GM18873 (cell line): ENCODE results near the gene GAL.

Source experiments
- ATAC-seq: cut with Tn5 transposase; IDR thresholded peaks from one replicate; pipeline ENCODE4 v1.9.1; 2021; ENCODE audit warnings: mild to moderate bottlenecking, moderate library complexity, moderate number of reproducible peaks; ENCODE audit not compliant: unreplicated experiment, low FRiP score

The GAL gene

GRCh38 chr11:68678031-68678441 lies 6.3 kb upstream of the GAL start:
- ATAC-seq, result no peak

- no peak for ATAC-seq
Measured at GRCh38 chr11:68680541-68681231, 3.7 kb upstream of the GAL start.

DNA sequence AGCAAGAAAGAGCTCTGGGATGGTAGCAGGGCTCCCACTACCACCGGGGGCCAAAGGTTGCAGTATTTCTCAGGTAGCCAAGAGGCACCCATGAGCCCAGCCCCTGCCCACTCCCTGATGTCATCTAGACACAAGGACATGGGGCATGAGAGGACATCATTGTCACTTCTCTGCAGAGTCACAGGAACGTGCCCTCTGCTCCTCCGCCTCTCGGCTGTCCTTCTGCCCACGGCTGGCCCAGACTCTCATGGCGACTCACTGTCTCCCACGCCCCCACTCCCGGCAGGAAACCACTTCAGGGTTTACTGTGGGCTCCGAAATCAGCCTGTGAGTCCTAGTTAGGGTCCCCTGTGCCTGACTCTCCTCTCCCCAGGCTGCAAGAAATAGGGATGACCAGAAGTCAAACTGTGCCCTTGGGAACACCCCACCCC lies 1.8 kb upstream of the GAL start:
- no peak for ATAC-seq

- ATAC-seq, result no peak
Measured at GRCh38 chr11:68683121-68683520, 1.2 kb upstream of the GAL start.

DNA sequence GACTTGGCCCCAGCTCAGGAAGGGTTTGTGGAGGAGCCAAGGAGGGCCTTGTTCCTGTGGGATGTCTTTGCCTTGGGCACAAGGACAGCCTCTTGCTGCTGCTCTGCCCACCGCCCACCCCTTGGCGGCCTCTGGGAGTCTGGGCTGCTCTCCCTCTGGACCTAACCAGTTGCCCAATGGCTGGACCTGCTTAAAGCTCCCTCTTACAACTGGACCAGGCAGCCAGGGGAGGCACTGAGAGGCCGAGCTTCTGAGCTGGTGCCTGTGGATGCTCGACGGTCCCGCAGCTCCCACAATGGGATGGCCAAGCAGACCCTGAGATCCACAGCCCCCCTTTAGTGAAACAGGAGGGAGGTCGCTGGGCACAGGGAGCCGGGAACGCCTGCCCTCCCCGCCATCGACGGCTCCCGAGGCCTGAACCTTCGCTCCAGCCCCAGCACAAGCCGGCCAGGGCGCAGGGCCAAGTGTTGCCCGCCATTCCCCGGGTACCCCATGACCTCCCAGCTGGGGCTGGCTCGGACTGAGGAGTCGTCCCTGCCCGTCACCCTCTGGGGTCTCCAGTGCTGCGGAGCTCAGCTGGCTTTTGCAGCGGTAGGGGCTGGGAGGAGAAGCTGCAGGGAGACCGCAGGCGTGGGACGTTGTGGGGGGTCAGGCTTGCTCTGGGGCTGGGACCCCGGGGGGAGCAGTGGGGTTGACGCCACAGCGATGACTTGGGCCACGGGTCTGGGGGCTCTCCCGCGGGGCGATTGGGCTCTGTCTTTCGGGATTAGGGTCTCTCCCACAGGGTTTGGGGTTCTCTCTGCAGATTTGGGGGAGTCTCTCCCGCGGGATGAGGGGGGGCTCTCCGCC lies 584 bp upstream of the GAL start:
- ATAC-seq, result no peak

- ATAC-seq, result no peak
Measured at GRCh38 chr11:68685656-68686380, 1.5 kb downstream of the GAL start.

DNA sequence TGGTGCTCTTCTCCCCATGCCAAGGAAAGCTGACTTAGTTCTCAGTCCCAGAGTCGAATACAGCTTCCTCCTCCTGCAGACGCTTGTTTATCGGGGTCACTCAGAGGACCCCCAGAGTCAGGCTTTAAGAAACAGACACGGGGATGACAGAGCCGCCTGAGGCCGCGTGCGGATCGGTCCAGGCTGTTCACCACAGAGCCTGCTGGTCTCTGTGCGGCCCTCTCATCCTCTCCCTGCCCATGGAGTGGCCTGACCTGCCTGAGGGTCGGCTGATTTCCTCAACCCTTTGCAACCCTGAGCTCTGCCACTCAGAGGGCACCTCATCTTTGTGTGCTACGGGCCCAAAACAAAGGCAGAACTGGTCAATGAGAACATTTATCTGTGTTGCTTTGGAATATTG lies 2.1 kb downstream of the GAL start:
- ATAC-seq, result no peak

GRCh38 chr11:68687311-68687710 lies 3.0 kb downstream of the GAL start:
- no peak for ATAC-seq

DNA sequence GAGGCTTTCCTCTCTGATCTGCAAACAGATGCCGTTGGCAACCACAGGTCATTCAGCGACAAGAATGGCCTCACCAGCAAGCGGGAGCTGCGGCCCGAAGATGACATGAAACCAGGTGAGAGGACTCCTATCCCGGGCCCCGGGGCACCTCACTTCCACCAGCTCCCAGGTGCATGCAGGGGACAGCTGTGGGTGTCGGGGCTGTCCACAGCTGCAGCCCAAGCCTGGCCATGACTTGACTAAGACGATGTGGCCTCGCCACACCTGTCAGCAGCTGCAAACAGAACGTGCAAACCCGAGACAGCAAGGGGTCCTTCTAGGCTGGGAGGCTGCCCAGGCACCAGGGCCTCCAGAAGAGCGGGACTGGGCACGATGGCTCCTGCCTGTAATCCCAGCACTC lies 3.6 kb downstream of the GAL start:
- no peak for ATAC-seq

- no peak for ATAC-seq
Measured at GRCh38 chr11:68688881-68689280, 4.5 kb downstream of the GAL start.

DNA sequence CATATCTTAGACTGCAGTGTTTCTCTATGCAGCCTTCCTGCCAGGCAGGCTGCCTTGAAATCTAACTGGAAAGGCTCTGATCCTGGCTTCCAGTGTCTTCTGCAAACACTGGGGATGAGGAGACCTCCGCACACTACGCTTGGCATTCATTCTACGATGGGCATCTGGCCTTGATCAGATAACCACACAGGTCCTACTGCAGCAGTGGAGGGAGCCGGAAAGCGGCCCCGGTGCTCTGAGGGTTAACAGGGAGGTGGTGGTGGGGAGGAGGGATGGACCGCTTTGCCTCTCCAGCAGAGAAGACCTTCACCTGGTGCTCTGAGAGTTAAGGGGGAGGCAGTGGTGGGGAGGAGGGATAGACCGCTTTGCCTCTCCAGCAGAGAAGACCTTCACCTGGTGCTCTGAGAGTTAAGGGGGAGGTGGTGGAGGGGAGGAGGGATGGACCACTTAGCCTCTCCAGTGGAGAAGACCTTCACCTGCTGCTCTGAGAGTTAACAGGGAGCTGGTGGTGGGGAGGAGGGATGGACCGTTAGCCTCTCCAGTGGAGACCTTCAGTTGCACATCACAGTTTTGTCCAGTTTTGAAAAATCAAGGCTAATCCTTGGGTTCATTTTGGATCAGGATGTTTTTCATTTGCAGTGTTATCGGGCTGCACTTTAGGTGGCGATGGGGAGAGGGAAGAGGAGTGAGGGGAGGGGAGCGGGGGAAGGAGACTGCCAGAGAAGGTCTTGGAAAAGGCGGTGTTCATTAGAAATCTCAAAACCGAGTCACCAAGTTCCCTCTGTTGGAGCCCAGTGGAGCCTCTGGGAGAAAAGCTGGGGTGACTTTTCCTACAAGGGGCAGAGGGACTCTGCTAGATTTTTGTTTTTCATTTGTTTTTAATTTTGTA lies 5.6 kb downstream of the GAL start:
- ATAC-seq, result no peak

- ATAC-seq, result no peak
Measured at GRCh38 chr11:68690671-68691401, 6.5 kb downstream of the GAL start.

DNA sequence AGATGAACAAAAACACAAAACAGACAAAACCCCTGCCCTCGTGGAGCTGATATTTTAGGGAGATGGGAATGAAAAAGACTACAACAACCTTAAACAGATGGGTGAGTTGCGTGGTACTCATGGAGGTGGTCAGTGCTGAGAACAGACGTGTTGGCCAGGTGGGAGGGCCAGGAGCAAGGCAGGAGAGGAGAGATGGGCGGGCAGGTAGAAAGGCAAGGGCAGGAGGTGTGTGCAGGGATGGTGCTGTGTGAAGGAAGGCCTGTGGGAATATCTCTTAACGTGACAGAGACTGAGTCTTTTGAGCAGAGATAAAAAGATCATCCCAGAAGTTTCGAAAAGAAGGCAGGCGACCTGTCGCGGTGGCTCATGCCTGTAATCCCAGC lies 7.0 kb downstream of the GAL start:
- ATAC-seq, result no peak

DNA sequence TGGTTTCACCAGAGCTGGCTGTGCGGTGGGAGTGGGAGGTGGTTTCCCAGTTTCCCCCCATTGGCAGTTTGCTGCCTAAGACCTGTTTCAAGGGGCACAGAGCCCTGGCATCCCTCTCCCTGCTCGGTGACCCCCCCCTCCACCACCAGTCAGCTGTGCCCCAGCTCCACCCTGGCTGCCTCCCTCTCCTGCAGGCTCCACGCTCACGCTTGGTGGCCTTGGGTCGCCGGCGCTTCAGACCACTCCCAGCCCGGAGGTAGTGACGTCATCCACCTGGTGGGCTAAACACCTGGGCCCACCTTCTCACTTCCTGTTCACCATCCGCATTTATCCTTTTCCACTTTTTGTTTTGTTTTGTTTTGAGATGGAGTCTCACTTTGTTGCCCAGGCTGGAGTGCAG lies 7.8 kb downstream of the GAL start:
- no peak for ATAC-seq

DNA sequence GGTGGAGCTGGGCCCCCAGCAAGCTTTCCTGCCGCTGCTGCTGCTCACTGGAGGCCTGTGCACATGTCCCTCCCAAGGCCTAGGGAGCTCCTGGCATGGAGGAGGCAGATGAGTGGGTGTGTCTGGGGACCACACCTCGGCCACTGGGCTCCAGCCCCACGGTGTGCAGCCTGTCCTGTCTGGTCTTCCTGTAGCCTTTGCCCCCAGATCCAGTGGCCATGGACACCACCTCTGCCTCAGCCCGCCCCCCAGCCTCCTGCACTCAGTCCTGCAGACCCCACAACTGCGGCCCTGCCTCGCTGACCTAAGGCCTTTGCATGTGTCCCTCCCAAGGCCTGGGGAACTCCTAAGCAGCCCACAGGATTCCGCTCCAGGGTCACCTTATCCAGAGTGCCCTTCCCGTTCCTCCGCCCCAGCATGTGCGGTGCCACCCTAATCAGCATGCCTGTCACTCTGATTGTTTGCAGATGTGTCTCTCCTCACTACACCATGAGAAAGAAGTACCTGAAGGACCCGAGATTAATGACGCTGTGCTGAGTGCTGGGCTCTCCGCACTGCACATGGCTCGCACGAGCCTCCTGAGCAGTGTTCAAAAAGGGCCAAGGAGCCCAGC lies 8.6 kb downstream of the GAL start:
- ATAC-seq, result no peak

- no peak for ATAC-seq
Measured at GRCh38 chr11:68693484-68693882, 9.1 kb downstream of the GAL start.

- ATAC-seq, result no peak
Measured at GRCh38 chr11:68694431-68695297, 10.3 kb downstream of the GAL start.

DNA sequence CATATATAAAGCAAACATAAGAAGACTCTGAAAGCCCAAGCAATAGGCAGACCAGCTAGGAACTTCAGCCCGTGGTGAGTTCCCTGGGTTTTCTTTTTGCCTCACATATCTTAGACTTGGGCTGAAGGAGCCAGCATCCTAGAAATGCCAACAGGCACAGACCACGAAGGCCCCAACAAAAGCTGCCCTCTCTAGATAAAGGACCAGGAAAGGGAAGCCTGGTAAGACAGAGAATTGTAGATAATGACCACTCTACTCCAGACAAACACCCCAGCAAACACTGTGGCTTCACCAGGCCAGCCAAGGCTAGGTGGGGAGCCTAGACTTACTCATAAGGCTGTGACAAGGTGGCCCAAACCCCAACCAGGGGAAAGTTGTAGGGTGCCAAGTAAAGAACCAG lies 11.2 kb downstream of the GAL start:
- no peak for ATAC-seq
